ENCODE measurements around the gene TREH. TPM values are rescaled to one million over a fixed set of nuclear protein-coding genes. Genes with fewer than 3 reads are reported as not detected.

The TREH gene
- total RNA-seq, 4 donors from 2014 or later, result 18.9 to 53.4 (median 32.6) TPM

DNA sequence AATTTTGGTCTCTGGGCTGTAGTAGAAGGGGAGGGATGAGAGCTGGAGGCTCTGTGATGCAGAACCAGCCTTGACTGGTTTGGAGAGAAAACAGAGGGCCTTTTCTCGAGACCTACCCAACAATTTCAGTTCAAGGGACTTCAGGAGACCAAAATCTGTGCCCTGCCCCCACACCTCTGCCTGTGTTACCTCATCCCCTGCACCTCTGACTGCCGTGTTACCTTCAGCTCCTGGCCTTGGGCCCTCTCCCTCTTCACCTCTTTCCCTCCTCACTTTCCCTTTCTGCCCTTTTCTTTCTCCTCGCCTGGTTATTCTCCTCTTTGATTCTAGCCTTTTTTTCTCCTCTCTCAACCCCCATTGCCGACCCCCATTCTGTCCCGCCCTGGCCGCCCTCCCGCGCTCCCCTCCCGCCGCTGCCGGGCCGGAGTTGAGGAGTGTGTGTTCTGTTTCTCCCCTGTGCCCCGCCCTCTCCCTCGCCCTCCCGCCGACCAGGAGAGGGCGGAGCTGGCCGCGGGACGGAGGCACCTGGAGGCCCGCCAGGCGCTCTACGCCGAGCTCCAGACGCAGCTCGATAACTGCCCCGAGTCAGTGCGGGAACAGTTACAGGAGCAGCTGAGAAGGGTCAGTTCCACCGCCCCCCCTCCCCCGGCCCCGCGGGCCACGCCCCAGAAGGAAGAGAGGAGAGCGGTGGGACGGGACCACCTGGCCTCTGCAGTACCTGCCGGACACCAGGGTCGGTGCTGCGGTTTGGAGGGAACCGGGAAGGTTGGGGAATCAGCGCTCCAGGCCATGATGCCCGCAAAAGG, 44.8 kb downstream of the TREH start:
- Histone ChIP-seq H3K27me3 (no peaks in the 10 kb centered on the region), H3K36me3 (peaks cover 0 to 8% (median 0%) of the 10 kb centered on the region in 3 donors), H3K4me1 (peaks cover 0 to 61% (median 4%) of the 10 kb centered on the region in 4 donors), H3K4me3 (peak overlapping the region in 3 of 4 donors; percentile 15 to 42 (median 27)), H3K9me3 (no peaks in the 10 kb centered on the region), H3K27ac (peak overlapping the region in 3 of 4 donors; percentile 36 to 63 (median 46))
- peak; percentile 32 to 89 (median 87) for DNase-seq
- TF ChIP-seq POLR2A (IDR thresholded peaks at IDR 0.05), result no peak
- TF ChIP-seq CTCF (IDR thresholded peaks at IDR 0.05), result peak in 3 of 6 experiments; percentile 38 to 57 (median 42)

- H3K27me3 ChIP-seq, result no peaks in the 10 kb centered on the region
- TF ChIP-seq CTCF (IDR thresholded peaks at IDR 0.05), result no peak
- no peak for TF ChIP-seq POLR2A (IDR thresholded peaks at IDR 0.05)
- DNase-seq, result no peak
- peak overlapping the region in 2 of 4 donors; percentile 46 to 63 for H3K27ac ChIP-seq
- peaks cover 0 to 8% (median 0%) of the 10 kb centered on the region in 3 donors for H3K36me3 ChIP-seq
- H3K4me1 ChIP-seq, result peaks cover 0 to 66% (median 4%) of the 10 kb centered on the region in 4 donors
- no peak overlapping the region for H3K4me3 ChIP-seq
- no peaks in the 10 kb centered on the region for H3K9me3 ChIP-seq
Observed at GRCh38 chr11:118633979-118634378, 45.5 kb downstream of the TREH start.

DNA sequence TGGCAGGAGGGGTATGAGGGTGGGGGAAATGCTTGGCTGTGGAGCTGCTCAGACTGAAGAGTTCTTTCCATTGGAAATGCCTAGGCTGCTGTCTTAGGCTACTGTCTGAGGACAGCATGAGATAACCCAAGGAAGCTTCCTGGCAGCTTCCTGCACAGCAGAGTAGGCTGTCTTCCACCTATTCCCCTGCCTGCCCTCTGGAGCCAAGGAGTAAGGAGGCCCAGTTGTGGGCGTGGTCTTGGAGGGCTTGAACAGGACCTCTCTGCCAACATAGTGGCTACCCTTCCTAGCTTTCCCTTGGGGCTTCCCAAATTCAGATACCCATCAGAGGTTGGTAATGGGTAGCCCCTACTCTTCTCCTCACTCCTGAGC, 46.1 kb downstream of the TREH start:
- DNase-seq, result no peak
- Histone ChIP-seq H3K27me3 (no peaks in the 10 kb centered on the region), H3K27ac (no peak overlapping the region), H3K36me3 (peaks cover 0 to 11% (median 0%) of the 10 kb centered on the region in 3 donors), H3K4me1 (peaks cover 0 to 66% (median 4%) of the 10 kb centered on the region in 4 donors), H3K9me3 (no peaks in the 10 kb centered on the region), H3K4me3 (no peak overlapping the region)
- TF ChIP-seq POLR2A (IDR thresholded peaks at IDR 0.05), result no peak
- TF ChIP-seq CTCF (IDR thresholded peaks at IDR 0.05), result no peak

- peaks cover 0 to 66% (median 4%) of the 10 kb centered on the region in 4 donors for H3K4me1 ChIP-seq
- no peak overlapping the region for H3K27ac ChIP-seq
- H3K27me3 ChIP-seq, result no peaks in the 10 kb centered on the region
- peaks cover 0 to 16% (median 0%) of the 10 kb centered on the region in 3 donors for H3K36me3 ChIP-seq
- TF ChIP-seq POLR2A (IDR thresholded peaks at IDR 0.05) (no peak), CTCF (IDR thresholded peaks at IDR 0.05) (no peak)
- no peak overlapping the region for H3K4me3 ChIP-seq
- no peaks in the 10 kb centered on the region for H3K9me3 ChIP-seq
- no peak for DNase-seq
Observed at GRCh38 chr11:118632577-118633318, 46.7 kb downstream of the TREH start.

DNA sequence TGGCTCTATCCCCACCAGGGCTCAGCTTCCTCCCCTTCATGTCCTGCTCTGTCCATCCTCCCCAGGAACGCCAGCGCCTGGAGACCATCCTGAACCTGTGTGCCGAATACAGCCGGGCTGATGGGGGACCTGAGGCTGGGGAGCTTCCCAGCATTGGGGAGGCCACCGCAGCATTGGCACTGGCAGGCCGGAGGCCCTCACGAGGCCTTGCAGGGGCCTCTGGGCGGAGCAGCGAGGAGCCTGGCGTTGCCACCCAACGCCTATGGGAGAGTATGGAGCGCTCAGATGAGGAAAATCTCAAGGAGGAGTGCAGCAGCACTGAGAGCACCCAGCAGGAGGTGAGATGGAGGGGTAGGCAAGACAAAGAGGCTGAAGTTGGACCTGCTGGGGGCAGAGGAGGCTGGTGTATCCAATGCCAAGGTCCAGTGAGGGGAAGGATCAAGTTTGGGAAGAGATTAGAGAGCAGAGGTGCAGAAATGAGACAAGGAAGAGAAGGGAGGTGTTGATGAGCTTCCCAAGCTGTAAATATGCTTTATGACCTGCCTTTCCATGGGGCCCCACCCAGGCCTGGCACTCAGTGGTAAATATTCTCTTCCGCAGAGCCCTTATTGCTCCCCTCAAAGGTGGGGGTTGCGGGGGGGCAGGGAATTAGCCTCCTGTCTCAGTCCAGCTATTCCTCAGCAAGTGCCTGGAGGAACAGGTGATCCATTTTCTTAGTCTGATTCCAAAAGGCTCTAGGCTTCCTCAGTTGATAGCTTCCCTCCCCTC, 48.1 kb downstream of the TREH start:
- peaks cover 0 to 66% (median 4%) of the 10 kb centered on the region in 4 donors for H3K4me1 ChIP-seq
- peak overlapping the region in 1 of 4 donors; percentile 40 for H3K4me3 ChIP-seq
- no peaks in the 10 kb centered on the region for H3K27me3 ChIP-seq
- no peak for TF ChIP-seq CTCF (IDR thresholded peaks at IDR 0.05)
- no peak for TF ChIP-seq POLR2A (IDR thresholded peaks at IDR 0.05)
- peaks cover 0 to 19% (median 0%) of the 10 kb centered on the region in 3 donors for H3K36me3 ChIP-seq
- peak in 1 of 3 donors; percentile 67 for DNase-seq
- peak overlapping the region in 2 of 4 donors; percentile 25 to 56 for H3K27ac ChIP-seq
- H3K9me3 ChIP-seq, result no peaks in the 10 kb centered on the region
